Measurements from ENCODE around the gene ZC3HAV1L.
"Not testable (repeated sequence)": the region's sequence is repeated elsewhere in the genome, so short reads cannot be mapped to it uniquely, and the experiment has no call there.

Gene ZC3HAV1L

DNA sequence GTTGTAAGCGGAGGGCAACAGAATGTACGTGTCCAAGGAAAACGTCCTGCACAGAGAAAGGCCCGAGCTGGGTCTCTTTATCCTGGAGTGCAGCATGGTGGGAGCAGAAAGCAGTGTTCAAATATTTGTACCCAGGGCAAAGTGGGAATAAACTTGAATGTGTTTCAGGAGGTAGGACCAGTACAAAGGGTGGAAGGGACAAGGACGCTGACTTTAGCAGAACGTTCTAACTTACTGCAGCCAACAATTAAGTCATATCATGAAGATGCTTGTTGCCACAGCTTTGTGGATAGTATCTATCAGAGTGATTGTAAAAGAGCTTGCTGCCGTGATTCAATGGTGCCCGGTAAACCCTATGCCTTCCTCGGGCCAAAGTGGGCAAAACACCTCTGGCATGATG, 30.5 kb upstream of the ZC3HAV1L start:
- TF ChIP-seq, protein P1, sequence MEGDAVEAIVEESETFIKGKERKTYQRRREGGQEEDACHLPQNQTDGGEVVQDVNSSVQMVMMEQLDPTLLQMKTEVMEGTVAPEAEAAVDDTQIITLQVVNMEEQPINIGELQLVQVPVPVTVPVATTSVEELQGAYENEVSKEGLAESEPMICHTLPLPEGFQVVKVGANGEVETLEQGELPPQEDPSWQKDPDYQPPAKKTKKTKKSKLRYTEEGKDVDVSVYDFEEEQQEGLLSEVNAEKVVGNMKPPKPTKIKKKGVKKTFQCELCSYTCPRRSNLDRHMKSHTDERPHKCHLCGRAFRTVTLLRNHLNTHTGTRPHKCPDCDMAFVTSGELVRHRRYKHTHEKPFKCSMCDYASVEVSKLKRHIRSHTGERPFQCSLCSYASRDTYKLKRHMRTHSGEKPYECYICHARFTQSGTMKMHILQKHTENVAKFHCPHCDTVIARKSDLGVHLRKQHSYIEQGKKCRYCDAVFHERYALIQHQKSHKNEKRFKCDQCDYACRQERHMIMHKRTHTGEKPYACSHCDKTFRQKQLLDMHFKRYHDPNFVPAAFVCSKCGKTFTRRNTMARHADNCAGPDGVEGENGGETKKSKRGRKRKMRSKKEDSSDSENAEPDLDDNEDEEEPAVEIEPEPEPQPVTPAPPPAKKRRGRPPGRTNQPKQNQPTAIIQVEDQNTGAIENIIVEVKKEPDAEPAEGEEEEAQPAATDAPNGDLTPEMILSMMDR (IDR thresholded peaks at IDR 0.05; ENCODE audit: insufficient read depth, low read depth, low read length, missing control alignments) = no peak
- DNase-seq (ENCODE audit: low read depth) = no peak
- no peak overlapping the region for H3K4me3 ChIP-seq (ENCODE audit: low read depth, low read length)

DNA sequence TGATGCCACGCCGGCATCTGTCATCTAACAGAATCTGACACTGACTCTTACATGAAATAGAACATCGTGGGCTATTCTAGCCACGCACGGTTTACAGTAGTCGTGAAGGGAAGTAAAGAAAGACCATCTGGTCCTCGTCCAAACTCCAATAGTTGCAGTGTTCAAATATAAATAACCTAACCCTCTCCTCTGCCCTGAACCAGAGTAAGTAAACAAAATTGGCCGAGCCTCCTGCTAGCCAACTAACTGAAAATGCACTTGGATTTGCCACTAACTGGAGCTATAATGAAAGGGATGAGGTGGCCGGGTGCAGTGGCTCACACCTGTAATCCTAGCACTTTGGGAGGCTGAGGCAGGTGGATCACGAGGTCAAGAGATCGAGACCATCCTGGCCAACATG, 29.5 kb upstream of the ZC3HAV1L start:
- TF ChIP-seq, protein P1 (IDR thresholded peaks at IDR 0.05; ENCODE audit: insufficient read depth, low read depth, low read length, missing control alignments) = no peak
- H3K4me3 ChIP-seq (ENCODE audit: low read depth, low read length) = no peak overlapping the region
- DNase-seq (ENCODE audit: low read depth) = no peak

DNA sequence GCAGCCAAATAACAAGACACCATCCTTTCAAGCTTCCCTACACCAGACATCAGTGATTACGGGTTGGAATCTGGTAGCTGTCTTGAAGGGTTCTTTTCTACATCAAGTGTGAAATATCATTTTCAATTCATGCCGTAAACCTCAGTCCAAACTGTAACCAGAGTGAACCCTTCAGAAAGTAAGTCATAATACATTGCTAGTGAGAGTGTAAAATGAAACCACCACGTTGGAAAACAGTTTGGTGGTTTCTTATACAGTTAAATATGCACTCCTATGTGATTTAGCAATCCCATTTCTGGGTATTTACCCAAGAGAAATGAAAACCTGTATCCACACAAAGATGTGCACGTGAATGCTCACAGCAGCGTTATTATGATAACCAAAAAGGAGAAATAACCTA, 25.6 kb upstream of the ZC3HAV1L start:
- no peak for DNase-seq (ENCODE audit: low read depth)
- H3K4me3 ChIP-seq (ENCODE audit: low read depth, low read length) = no peak overlapping the region
- TF ChIP-seq, protein P1 (IDR thresholded peaks at IDR 0.05; ENCODE audit: insufficient read depth, low read depth, low read length, missing control alignments) = no peak

DNA sequence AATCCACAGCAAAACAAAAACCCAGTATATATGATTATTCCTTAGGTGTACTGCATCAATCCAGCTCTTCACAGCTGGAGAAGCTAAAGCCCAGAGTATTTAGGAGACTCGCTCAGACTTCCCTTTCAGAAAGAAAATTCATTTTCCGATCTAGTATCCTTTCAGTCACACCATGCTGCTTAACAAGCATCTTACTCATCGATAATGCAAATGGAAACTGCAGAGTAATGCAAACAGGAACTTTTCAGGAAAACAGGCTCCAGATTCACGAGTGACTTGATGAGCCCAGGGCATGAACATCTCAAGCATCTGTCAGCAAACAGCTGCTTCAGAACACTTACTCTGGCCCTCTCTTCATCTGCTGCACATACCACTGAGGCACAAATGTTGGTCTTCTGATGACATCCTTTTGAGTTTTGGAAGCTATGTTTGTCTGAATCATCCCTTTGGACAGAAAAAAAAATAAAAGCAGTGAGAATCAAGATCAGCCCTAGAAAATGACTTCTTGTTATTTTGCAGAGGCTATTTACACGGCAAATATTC, 24.9 kb upstream of the ZC3HAV1L start:
- no peak for DNase-seq (ENCODE audit: low read depth)
- no peak overlapping the region for H3K4me3 ChIP-seq (ENCODE audit: low read depth, low read length)
- TF ChIP-seq, protein P1 (IDR thresholded peaks at IDR 0.05; ENCODE audit: insufficient read depth, low read depth, low read length, missing control alignments) = no peak

DNA sequence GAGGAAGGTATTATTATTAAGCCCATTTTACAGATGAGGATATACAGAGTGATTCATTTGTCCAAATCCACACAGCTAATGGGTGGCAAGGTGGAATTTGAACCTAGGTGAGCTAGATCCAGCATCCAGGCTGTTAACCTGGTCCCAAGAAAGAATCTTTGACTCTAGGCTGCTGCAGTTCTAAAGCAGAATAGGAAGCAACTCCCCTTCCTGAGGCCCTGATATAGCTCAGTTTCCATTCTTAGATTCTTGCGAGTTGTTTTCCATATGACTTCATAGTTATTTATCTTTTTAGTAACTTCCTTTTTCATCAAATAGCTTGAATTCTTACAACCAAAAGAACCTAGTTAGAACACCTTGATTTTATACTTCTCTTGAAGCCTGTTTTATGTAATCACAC, 24.1 kb upstream of the ZC3HAV1L start:
- TF ChIP-seq, protein P1 (IDR thresholded peaks at IDR 0.05; ENCODE audit: insufficient read depth, low read depth, low read length, missing control alignments) = no peak
- no peak for DNase-seq (ENCODE audit: low read depth)
- no peak overlapping the region for H3K4me3 ChIP-seq (ENCODE audit: low read depth, low read length)

GRCh38 chr7:139058943-139059342, 23.1 kb upstream of the ZC3HAV1L start:
- H3K4me3 ChIP-seq (ENCODE audit: low read depth, low read length) = no peak overlapping the region
- DNase-seq (ENCODE audit: low read depth) = no peak
- TF ChIP-seq, protein P1 (IDR thresholded peaks at IDR 0.05; ENCODE audit: insufficient read depth, low read depth, low read length, missing control alignments) = no peak

- TF ChIP-seq, protein P1 (IDR thresholded peaks at IDR 0.05; ENCODE audit: insufficient read depth, low read depth, low read length, missing control alignments) = no peak
- DNase-seq (ENCODE audit: low read depth) = no peak
- no peak overlapping the region for H3K4me3 ChIP-seq (ENCODE audit: low read depth, low read length)
Measured at GRCh38 chr7:139055674-139056073, 19.8 kb upstream of the ZC3HAV1L start.

- not testable (repeated sequence) for H3K4me3 ChIP-seq (ENCODE audit: low read depth, low read length); DNase-seq (ENCODE audit: low read depth)
Measured at GRCh38 chr7:139054656-139055055, 18.8 kb upstream of the ZC3HAV1L start.

All from GM12865 (cell line).